ENCODE data around the gene KDM3B.

DNA sequence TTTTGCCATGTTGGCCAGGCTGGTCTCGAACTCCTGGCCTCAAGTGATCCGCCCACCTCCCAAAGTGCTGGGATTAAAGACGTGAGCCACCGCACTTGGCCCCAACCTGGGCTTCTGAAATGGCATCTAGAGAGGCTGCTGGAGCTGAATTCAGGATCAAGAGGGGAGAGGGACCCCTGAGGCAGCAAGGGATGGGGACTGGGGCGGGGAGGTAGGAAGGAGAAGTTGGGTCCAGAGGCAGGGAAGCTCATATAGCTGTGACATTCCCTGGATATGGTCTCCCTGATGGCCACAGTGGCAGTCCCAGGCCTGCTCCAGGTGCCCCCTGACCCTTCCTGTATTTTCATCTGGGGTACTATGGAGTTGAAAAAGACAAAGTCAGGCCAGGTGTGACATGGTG, 98.5 kb downstream of the KDM3B start:
- TF ChIP-seq, protein P1, sequence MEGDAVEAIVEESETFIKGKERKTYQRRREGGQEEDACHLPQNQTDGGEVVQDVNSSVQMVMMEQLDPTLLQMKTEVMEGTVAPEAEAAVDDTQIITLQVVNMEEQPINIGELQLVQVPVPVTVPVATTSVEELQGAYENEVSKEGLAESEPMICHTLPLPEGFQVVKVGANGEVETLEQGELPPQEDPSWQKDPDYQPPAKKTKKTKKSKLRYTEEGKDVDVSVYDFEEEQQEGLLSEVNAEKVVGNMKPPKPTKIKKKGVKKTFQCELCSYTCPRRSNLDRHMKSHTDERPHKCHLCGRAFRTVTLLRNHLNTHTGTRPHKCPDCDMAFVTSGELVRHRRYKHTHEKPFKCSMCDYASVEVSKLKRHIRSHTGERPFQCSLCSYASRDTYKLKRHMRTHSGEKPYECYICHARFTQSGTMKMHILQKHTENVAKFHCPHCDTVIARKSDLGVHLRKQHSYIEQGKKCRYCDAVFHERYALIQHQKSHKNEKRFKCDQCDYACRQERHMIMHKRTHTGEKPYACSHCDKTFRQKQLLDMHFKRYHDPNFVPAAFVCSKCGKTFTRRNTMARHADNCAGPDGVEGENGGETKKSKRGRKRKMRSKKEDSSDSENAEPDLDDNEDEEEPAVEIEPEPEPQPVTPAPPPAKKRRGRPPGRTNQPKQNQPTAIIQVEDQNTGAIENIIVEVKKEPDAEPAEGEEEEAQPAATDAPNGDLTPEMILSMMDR (IDR thresholded peaks at IDR 0.05): no peak
- TF ChIP-seq POLR2A (IDR thresholded peaks at IDR 0.05): no peak
